ENCODE results near the gene IL22RA2. TPM values are rescaled to one million over a fixed set of nuclear protein-coding genes. Genes with fewer than 3 reads are reported as not detected.

IL22RA2 gene
- total RNA-seq, 6 experiments from 2014 or later: not detected

DNA sequence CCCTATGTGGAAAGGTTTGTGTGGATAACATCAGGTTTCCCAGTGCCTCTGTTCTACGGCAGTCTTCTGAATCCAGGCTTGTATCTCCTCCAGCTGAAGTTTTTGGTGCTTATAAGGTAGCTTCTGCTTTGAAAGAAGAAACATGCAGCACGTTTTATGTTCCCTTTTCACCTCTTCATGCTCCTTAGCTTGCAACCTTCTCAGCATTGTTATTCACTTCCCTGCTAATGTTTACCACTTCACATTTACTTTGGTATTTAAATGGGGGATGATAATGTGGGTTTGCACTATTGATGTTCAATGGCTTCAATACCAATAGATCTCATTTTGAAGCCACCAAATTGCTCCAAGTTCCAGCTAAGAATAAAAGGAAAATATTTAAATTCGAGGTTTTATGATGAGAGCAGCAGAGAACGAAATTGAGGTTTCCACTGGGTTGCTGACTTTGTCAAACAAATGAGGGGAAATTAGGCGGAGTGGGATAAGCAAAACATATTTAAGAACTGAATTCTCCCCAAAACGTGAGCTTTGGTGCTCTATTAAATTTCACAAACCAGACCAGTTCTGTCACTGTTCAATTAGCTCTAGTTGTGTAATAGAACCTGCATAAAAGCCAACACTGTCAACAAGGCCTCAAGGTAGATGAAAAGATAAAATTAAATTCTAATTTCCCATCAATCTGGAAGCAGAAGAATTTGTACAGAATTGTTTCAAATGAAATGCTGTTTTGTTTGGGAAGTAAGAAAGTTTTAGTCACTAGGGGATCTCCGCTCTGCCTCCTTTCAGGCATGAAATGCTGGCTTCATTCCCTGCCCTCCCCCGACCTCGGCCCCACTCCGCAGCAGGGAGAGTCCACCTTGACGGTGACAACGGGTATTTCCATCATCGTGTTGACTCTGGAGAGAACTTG, 1.4 kb downstream of the IL22RA2 start:
- H3K4me1 ChIP-seq: no peaks in the 10 kb centered on the region
- no peaks in the 10 kb centered on the region for H3K27me3 ChIP-seq
- H3K27ac ChIP-seq: no peak overlapping the region
- WGBS (ENCODE audit: insufficient coverage, low coverage, low lambda C conversion rate, missing lambda C conversion rate): 55% methylated on average over 13 of the region's 13 CpGs
- intact Hi-C loops (cut with DNase I): no loop called here
- H3K36me3 ChIP-seq: no peaks in the 10 kb centered on the region
- H3K9me3 ChIP-seq: no peaks in the 10 kb centered on the region
- ATAC-seq: no peak
- no peak for DNase-seq
- no peak overlapping the region for H3K4me3 ChIP-seq
- TF ChIP-seq, protein P1, sequence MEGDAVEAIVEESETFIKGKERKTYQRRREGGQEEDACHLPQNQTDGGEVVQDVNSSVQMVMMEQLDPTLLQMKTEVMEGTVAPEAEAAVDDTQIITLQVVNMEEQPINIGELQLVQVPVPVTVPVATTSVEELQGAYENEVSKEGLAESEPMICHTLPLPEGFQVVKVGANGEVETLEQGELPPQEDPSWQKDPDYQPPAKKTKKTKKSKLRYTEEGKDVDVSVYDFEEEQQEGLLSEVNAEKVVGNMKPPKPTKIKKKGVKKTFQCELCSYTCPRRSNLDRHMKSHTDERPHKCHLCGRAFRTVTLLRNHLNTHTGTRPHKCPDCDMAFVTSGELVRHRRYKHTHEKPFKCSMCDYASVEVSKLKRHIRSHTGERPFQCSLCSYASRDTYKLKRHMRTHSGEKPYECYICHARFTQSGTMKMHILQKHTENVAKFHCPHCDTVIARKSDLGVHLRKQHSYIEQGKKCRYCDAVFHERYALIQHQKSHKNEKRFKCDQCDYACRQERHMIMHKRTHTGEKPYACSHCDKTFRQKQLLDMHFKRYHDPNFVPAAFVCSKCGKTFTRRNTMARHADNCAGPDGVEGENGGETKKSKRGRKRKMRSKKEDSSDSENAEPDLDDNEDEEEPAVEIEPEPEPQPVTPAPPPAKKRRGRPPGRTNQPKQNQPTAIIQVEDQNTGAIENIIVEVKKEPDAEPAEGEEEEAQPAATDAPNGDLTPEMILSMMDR (IDR thresholded peaks at IDR 0.05): no peak
- TF ChIP-seq POLR2A (IDR thresholded peaks at IDR 0.05): no peak

DNA sequence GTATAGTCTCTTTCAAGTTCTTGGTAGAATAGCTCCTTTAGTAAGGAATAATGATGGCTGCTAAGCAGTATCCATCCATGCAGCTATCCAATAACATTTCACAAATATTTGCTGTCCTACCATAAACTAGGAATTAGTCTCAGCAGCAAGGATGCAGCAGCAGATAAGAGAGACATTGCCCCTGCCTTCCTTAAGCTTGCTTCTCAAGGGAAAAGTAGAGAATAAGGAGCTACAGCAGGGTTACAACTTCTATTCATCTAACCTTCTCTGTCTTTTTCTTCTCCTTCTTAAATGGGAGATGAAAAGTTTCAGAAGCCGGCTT, 2.4 kb downstream of the IL22RA2 start:
- WGBS (ENCODE audit: insufficient coverage, low coverage, low lambda C conversion rate, missing lambda C conversion rate): 63% methylated on average over 1 of the region's 1 CpG
- no peaks in the 10 kb centered on the region for H3K4me1 ChIP-seq
- no peak for ATAC-seq

DNA sequence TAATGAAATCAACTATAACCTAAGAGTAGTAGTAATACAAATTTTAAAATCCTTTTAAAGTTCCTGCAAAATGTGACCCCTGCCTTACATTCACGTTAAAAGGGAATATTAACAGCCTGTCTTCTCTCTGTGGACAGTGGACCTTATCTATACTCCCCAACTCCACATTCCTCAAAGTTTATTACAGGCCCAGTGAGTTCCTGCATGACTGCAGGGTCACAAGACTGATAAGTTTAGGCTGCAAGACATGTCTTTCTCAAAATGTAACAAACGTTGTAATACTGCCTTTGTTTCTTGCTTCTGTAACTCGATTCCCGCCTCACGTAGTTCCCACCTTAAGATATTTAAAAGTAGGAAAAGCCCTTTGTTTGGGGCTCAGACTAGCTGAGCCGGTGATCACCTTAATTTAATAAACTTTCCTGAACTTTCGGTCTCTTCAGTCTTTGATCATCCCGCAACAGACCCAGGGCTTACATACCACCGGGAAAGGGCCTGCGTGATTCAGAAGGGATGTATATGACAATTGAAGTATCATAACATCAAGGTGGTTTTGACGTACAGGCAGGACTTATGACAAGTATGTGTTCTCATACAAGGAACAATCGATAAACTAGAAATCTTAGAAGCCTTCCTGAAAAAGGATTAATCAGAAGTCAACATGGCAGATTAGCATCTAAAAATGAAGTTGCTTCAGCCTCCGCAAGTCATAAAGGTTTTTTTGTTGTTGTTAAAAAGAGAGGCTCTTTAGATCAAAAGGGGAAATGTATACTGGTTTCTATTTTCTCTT, 3.0 kb downstream of the IL22RA2 start:
- 82% methylated on average over 13 of the region's 13 CpGs for WGBS (ENCODE audit: insufficient coverage, low coverage, low lambda C conversion rate, missing lambda C conversion rate)
- no peaks in the 10 kb centered on the region for H3K4me1 ChIP-seq
- H3K27me3 ChIP-seq: no peaks in the 10 kb centered on the region
- DNase-seq (no peak), ATAC-seq (no peak)
- intact Hi-C loops (cut with DNase I): no loop called here
- TF ChIP-seq POLR2A (IDR thresholded peaks at IDR 0.05): no peak
- TF ChIP-seq, protein P1 (IDR thresholded peaks at IDR 0.05): no peak
- H3K4me3 ChIP-seq: no peak overlapping the region
- no peak overlapping the region for H3K27ac ChIP-seq
- no peaks in the 10 kb centered on the region for H3K9me3 ChIP-seq
- no peaks in the 10 kb centered on the region for H3K36me3 ChIP-seq

More for the DNA sequence above, 2.4 kb downstream of the IL22RA2 start:
- no peaks in the 10 kb centered on the region for H3K36me3 ChIP-seq
- no peak overlapping the region for H3K27ac ChIP-seq
- intact Hi-C loops (cut with DNase I): no loop called here
- TF ChIP-seq POLR2A (IDR thresholded peaks at IDR 0.05): no peak
- TF ChIP-seq, protein P1 (IDR thresholded peaks at IDR 0.05): no peak
- no peaks in the 10 kb centered on the region for H3K27me3 ChIP-seq
- H3K9me3 ChIP-seq: no peaks in the 10 kb centered on the region
- H3K4me3 ChIP-seq: no peak overlapping the region
- no peak for DNase-seq

DNA sequence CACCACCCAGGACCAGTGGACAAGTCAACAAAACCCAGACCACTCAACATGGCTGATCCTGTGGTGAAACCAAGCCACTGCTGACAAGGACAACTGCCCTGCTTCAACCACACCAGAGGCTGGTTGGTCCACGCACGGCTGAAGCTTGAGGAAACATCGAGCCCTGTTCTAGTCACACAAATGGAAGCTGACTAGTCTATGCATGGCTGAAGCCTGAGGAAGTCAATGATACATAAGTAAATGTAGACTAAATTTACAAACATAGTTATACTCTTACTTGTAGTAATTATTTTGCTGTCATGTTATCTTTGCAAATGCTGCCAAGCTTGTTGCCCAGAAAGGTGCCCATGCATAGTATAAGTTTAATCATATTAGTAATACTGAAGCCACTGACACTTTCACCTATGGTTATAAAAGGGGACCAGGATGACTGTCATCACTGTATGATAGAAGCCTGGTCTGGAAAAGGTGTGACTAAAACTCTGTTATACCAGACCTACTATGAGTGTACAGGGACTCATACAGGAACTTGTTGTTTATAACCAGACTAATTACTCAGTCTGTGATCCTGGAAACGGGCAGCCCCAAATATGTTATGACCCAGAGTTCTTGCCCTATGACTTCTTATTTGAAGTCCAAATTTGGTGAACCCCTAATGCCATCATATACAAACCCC, 5.6 kb downstream of the IL22RA2 start:
- ATAC-seq: no peak
- no peaks in the 10 kb centered on the region for H3K9me3 ChIP-seq
- WGBS (ENCODE audit: insufficient coverage, low coverage, low lambda C conversion rate, missing lambda C conversion rate): 75% methylated on average over 1 of the region's 4 CpGs
- no peaks in the 10 kb centered on the region for H3K27me3 ChIP-seq
- TF ChIP-seq, protein P1 (IDR thresholded peaks at IDR 0.05): no peak
- TF ChIP-seq POLR2A (IDR thresholded peaks at IDR 0.05): no peak
- H3K4me1 ChIP-seq: no peaks in the 10 kb centered on the region
- H3K36me3 ChIP-seq: no peaks in the 10 kb centered on the region
- H3K4me3 ChIP-seq: no peak overlapping the region
- H3K27ac ChIP-seq: no peak overlapping the region
- DNase-seq: no peak
- intact Hi-C loops (cut with DNase I): loop anchor here (10.0 kb wide), 1 partner anchor 73 kb away; no protein-coding TSS in a partner anchor
